HFF-Myc (cell line): ENCODE measurements around the gene STIMATE.

Experiments used
- DNase-seq: peaks from one replicate; pipeline ENCODE4 v3.0.0-alpha.2; 2011; ENCODE audit warnings: low read depth; ENCODE audit errors: extremely low read depth
- H3K4me3 ChIP-seq: replicated peaks from 2 replicates; pipeline ENCODE4 v1.5.1; 2011; ENCODE audit warnings: low read depth, mild to moderate bottlenecking, control low read depth, low read length
- TF ChIP-seq, protein P1 (sequence below): IDR thresholded peaks from 2 replicates; pipeline ENCODE4 v1.5.1; 2012; ENCODE audit warnings: mild to moderate bottlenecking, low read depth, low read length, control low read depth; ENCODE audit errors: missing control alignments

Gene STIMATE

DNA sequence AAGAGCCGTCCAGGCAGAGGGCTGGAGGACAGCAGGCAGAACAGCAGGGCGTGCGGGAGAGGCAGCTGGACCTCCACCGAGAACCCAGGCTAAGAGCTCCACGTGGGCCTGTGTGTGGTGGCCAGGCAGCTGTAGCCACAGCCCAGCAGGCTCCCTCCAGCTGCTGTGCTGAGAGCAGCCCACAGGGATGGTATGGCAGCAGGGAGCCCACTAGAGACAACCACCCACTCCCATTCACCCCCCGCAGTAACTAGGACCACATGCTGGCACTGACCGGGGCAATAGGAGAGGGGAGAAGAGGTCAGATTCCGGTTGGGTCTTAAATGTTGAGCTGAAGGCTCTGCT lies 37.0 kb downstream of the STIMATE start:
- H3K4me3 ChIP-seq: no peak overlapping the region
- DNase-seq: no peak
- TF ChIP-seq, protein P1, sequence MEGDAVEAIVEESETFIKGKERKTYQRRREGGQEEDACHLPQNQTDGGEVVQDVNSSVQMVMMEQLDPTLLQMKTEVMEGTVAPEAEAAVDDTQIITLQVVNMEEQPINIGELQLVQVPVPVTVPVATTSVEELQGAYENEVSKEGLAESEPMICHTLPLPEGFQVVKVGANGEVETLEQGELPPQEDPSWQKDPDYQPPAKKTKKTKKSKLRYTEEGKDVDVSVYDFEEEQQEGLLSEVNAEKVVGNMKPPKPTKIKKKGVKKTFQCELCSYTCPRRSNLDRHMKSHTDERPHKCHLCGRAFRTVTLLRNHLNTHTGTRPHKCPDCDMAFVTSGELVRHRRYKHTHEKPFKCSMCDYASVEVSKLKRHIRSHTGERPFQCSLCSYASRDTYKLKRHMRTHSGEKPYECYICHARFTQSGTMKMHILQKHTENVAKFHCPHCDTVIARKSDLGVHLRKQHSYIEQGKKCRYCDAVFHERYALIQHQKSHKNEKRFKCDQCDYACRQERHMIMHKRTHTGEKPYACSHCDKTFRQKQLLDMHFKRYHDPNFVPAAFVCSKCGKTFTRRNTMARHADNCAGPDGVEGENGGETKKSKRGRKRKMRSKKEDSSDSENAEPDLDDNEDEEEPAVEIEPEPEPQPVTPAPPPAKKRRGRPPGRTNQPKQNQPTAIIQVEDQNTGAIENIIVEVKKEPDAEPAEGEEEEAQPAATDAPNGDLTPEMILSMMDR: no peak

DNA sequence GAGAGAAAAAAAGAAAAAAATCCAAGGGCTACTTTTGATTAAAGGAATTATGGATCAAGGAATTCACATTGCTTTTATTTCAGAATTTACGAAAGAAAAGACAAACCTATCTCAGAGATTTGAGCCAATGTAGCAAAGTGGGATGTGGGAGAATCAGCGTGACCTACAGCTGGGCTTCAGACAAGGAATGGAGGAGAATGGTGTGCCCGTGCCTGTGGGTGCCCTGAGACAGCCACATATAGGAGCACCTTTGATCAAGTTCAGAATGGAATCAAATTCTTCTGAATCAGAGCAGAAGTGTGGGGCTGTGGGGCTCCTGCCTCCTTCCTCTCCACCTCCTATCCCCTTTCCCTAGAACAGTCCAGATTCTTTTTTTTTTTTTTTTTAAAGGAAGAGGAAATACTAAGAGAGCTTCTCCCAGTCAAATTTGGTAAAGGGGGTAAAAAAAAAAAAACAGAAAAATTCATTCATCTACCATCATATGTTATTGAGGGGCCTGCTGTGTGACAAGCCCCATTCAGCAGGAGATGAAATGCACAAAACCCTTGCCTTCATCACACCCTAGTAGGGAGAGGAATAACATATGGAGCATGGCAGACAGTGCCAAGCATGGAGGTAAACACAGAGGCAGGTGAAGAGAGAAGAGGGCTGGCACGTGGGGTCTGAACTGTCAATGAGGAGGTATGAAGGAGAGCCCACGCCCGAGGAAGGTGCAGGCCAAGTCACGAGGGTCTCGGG lies 37.5 kb downstream of the STIMATE start:
- H3K4me3 ChIP-seq: no peak overlapping the region
- DNase-seq: no peak
- TF ChIP-seq, protein P1: no peak

DNA sequence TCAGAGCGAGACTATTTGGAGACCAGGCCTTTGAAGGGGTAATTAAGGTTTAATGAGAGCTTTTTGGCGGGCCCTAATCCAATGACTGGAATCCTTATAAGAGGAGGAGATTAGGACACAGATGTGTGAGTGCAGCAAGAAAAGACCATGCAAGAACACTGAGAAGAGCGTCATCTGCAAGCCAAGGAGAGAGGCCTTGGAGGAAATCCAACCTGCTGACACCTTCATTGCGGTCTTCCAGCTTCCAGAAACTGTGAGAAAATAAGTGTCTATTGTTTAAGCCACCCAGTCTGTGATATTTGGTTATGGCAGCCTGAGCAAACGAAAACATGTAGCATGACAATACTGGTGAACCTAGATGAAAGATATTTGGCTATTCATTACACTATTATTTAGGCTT lies 39.5 kb downstream of the STIMATE start:
- TF ChIP-seq, protein P1: no peak
- no peak for DNase-seq
- H3K4me3 ChIP-seq: no peak overlapping the region

DNA sequence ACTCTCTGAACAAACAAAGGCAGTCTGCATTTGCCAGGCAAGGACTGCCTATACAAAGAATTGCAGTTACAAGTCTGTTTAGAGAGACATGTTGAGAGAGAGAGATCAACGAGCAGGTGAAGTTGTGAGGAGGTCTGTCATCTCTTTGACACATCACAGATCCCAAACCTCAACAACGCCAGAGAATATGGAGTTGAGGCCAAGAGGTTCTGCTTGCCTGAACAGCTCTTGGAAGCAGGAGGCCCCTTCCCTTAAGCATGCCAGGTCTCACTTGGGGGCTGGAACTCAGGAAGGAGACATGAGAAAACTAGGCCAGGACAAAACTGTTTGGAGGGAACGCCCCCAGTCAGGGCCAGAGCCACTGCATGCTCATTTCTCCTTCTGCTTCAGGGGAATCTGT lies 40.2 kb downstream of the STIMATE start:
- H3K4me3 ChIP-seq: no peak overlapping the region
- no peak for DNase-seq
- TF ChIP-seq, protein P1: no peak

DNA sequence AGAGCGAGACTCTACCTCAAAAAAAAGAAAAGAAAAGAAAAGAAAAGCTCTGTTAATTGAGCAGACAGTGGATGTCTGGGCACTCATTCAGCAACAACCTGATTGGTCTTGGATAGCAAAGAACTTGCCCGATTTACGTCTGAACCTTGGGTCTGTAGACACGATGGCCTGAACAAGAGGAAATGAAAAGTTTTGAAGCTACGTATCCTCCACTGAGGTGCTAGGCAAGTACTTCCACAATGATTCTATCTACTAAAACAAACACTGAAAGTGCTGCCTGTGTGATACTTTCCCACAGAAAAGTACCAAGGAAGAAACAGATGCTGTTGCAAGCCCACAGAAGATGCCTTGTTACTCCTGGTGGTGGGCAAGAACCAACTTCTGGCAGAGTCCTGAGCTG lies 40.7 kb downstream of the STIMATE start:
- no peak for DNase-seq
- H3K4me3 ChIP-seq: no peak overlapping the region
- TF ChIP-seq, protein P1: no peak

DNA sequence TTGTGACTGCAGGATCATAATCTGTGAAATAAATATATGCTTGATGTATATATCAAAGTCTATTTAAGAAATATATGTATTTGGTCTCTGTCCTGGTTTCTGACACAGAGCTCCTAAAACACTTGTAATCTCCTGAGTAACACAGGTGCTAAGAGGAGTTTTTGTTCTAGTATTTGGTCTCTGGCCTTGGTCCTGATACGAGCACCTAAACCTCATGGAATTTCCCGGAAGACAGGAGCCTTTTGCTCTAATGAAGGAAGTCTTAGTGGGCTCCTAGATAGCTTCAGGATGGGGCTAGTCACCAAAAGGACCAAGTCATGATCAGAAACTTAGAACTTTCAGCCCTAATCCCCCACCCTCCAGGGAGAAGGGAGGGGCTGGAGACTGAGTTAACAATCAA lies 43.3 kb downstream of the STIMATE start:
- no peak for DNase-seq
- H3K4me3 ChIP-seq: no peak overlapping the region
- TF ChIP-seq, protein P1: no peak

DNA sequence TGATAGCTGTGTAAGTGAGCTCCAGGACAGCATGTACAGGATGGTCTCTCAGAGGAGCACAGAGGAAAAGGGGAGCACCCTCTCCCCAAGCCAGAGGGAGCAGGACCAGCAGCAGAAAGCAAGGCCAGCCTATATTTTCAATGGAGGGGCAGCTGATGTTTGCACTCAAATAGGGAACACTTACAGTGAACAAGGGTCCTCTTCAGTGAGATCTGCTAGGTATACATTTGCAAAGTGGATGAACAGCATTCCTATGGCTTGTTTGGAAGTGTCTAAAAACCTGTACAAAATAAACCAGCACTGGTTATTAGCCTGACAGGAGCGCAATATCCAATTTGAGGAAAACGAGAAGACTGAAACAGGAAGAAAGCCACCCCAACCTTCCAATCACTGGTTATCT lies 44.9 kb downstream of the STIMATE start:
- no peak overlapping the region for H3K4me3 ChIP-seq
- DNase-seq: no peak
- TF ChIP-seq, protein P1: no peak
